ENCODE measurements around the gene GARNL3.
A peak's percentile ranks its signal among the peaks of the same experiment; 100 is the strongest.

The GARNL3 gene

GRCh38 chr9:127263664-127264063, 910 bp upstream of the GARNL3 start:
- FAIRE-seq, result no peak
- TF ChIP-seq POLR2A (IDR thresholded peaks at IDR 0.05; ENCODE audit: low read depth, low read length) (no peak), POLR2AphosphoS5 (IDR thresholded peaks at IDR 0.05; ENCODE audit: low read depth, low read length) (no peak), PAX5 (IDR thresholded peaks at IDR 0.05; ENCODE audit: insufficient read depth, low read length, severe bottlenecking) (no peak), POU2F2 (IDR thresholded peaks at IDR 0.05; ENCODE audit: low read depth, low read length) (no peak), TAF1 (IDR thresholded peaks at IDR 0.05; ENCODE audit: low read depth, low read length) (no peak), SPI1 (IDR thresholded peaks at IDR 0.05; ENCODE audit: low read depth, low read length) (no peak)
- DNase-seq (ENCODE audit: insufficient read length, low spot score), result no peak

GRCh38 chr9:127267793-127268525, 3.4 kb downstream of the GARNL3 start:
- FAIRE-seq, result peak; percentile 75
- TF ChIP-seq SPI1 (IDR thresholded peaks at IDR 0.05; ENCODE audit: low read depth, low read length) (peak; percentile 44), POU2F2 (IDR thresholded peaks at IDR 0.05; ENCODE audit: low read depth, low read length) (no peak)
- no peak for DNase-seq (ENCODE audit: insufficient read length, low spot score)

DNA sequence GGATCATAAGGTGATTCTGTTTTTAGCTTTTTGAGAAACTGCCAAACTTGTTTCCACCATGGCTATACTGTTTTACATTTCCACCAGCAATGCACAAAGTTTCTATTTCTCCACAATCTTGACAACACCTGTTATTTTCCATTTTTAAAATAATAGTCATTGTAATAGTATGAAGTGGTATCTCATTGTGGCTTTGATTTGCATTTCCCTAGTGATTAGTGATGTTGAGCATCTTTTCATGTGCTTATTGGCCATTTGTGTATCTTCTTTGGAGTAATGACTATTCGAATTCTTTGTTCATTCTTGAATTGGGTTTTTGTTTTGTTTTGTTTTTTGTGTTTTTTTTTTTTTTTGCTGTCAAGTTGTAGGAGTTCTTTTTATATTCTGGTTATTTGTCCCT, 4.9 kb downstream of the GARNL3 start:
- TF ChIP-seq SPI1 (IDR thresholded peaks at IDR 0.05; ENCODE audit: low read depth, low read length) (0 out of 2 replicates have a peak, but pooled peaks have one; percentile 23), POLR2A (IDR thresholded peaks at IDR 0.05; ENCODE audit: low read depth, low read length) (no peak)
- no peak for FAIRE-seq
- no peak for DNase-seq (ENCODE audit: insufficient read length, low spot score)

GRCh38 chr9:127273326-127273725, 8.8 kb downstream of the GARNL3 start:
- FAIRE-seq (no peak), DNase-seq (ENCODE audit: insufficient read length, low spot score) (no peak)
- no peak for TF ChIP-seq TAF1 (IDR thresholded peaks at IDR 0.05; ENCODE audit: low read depth, low read length)
- TF ChIP-seq POLR2AphosphoS5 (IDR thresholded peaks at IDR 0.05; ENCODE audit: low read depth, low read length), result no peak
- no peak for TF ChIP-seq SPI1 (IDR thresholded peaks at IDR 0.05; ENCODE audit: low read depth, low read length)
- TF ChIP-seq PAX5 (IDR thresholded peaks at IDR 0.05; ENCODE audit: insufficient read depth, low read length, severe bottlenecking), result no peak
- TF ChIP-seq POU2F2 (IDR thresholded peaks at IDR 0.05; ENCODE audit: low read depth, low read length), result no peak
- no peak for TF ChIP-seq POLR2A (IDR thresholded peaks at IDR 0.05; ENCODE audit: low read depth, low read length)

DNA sequence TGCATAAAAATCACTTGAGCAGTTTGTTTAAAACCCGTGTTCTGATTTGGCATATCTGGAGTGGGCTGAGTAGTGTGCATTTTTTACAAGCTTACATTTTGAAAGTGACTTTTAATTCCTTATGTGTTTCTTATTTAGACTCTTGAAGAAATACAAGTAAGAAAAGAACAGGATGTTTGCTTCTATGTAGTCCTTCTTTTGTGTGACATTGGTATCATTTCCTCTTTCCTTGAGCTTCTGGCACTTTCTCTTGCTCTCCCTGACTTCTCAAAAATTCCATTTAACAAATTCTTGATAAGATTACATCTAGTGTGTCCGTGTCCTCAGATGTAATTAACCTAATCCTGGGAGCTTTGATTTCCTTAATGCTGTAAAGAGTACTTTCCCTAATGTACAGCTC, 12.5 kb downstream of the GARNL3 start:
- FAIRE-seq (peak; percentile 40), DNase-seq (ENCODE audit: insufficient read length, low spot score) (no peak)
- TF ChIP-seq PAX5 (IDR thresholded peaks at IDR 0.05; ENCODE audit: insufficient read depth, low read length, severe bottlenecking), result no peak
- no peak for TF ChIP-seq TAF1 (IDR thresholded peaks at IDR 0.05; ENCODE audit: low read depth, low read length)
- TF ChIP-seq SPI1 (IDR thresholded peaks at IDR 0.05; ENCODE audit: low read depth, low read length), result peak; percentile 95
- TF ChIP-seq POLR2A (IDR thresholded peaks at IDR 0.05; ENCODE audit: low read depth, low read length), result no peak
- TF ChIP-seq POLR2AphosphoS5 (IDR thresholded peaks at IDR 0.05; ENCODE audit: low read depth, low read length), result no peak
- TF ChIP-seq POU2F2 (IDR thresholded peaks at IDR 0.05; ENCODE audit: low read depth, low read length), result no peak

- FAIRE-seq (no peak), DNase-seq (ENCODE audit: insufficient read length, low spot score) (no peak)
- TF ChIP-seq POLR2A (IDR thresholded peaks at IDR 0.05; ENCODE audit: low read depth, low read length) (no peak), TAF1 (IDR thresholded peaks at IDR 0.05; ENCODE audit: low read depth, low read length) (no peak), PAX5 (IDR thresholded peaks at IDR 0.05; ENCODE audit: insufficient read depth, low read length, severe bottlenecking) (no peak), POU2F2 (IDR thresholded peaks at IDR 0.05; ENCODE audit: low read depth, low read length) (no peak), POLR2AphosphoS5 (IDR thresholded peaks at IDR 0.05; ENCODE audit: low read depth, low read length) (no peak), SPI1 (IDR thresholded peaks at IDR 0.05; ENCODE audit: low read depth, low read length) (no peak)
Observed at GRCh38 chr9:127277770-127278169, 13.2 kb downstream of the GARNL3 start.

- peak; percentile 52 for FAIRE-seq
- DNase-seq (ENCODE audit: insufficient read length, low spot score), result no peak
- TF ChIP-seq POLR2AphosphoS5 (IDR thresholded peaks at IDR 0.05; ENCODE audit: low read depth, low read length) (no peak), SPI1 (IDR thresholded peaks at IDR 0.05; ENCODE audit: low read depth, low read length) (no peak), TAF1 (IDR thresholded peaks at IDR 0.05; ENCODE audit: low read depth, low read length) (no peak), PAX5 (IDR thresholded peaks at IDR 0.05; ENCODE audit: insufficient read depth, low read length, severe bottlenecking) (no peak), POU2F2 (IDR thresholded peaks at IDR 0.05; ENCODE audit: low read depth, low read length) (no peak), POLR2A (IDR thresholded peaks at IDR 0.05; ENCODE audit: low read depth, low read length) (no peak)
Observed at GRCh38 chr9:127278372-127278771, 13.8 kb downstream of the GARNL3 start.

GRCh38 chr9:127279717-127280285, 15.2 kb downstream of the GARNL3 start:
- FAIRE-seq (peak; percentile 5), DNase-seq (ENCODE audit: insufficient read length, low spot score) (no peak)
- no peak for TF ChIP-seq POU2F2 (IDR thresholded peaks at IDR 0.05; ENCODE audit: low read depth, low read length)
- TF ChIP-seq TAF1 (IDR thresholded peaks at IDR 0.05; ENCODE audit: low read depth, low read length), result no peak
- no peak for TF ChIP-seq POLR2A (IDR thresholded peaks at IDR 0.05; ENCODE audit: low read depth, low read length)
- TF ChIP-seq POLR2AphosphoS5 (IDR thresholded peaks at IDR 0.05; ENCODE audit: low read depth, low read length), result no peak
- no peak for TF ChIP-seq PAX5 (IDR thresholded peaks at IDR 0.05; ENCODE audit: insufficient read depth, low read length, severe bottlenecking)
- TF ChIP-seq SPI1 (IDR thresholded peaks at IDR 0.05; ENCODE audit: low read depth, low read length), result no peak

DNA sequence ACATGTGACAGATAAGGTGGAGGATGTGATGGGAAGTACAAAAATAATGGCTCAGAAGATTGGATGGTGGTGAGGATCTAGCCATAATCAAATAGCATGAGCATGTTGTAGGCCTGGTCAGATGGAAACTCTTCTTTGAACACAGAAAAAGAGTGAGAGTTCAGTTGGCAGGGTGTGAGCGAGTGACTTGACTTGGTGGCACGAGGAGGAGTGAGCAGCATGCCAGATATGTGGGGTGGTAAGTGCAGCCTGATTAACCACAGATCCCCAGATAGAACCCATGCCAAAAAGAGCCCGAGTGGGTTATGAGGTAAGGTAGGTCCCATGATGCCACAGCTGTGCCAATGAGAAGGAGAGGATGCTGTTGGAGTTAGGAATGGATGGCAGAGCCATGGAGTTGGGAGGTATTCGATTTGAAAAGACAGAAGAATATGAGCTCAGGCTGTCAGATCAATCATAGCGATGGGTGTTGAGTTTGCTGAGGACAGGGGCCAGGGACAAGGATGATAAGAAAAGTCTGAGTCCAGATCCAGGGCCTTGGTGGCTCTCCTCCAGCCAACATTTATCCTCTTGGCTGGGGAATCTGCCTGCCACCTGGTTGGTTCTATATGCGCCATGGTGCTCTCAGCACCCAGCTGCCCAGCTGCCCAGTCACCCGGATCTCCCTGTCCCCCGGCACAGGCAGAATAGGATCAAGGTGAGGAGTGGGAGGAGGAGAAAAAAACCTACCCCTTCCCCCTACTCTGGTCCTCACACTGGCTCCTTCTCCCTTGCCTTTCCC, 16.5 kb downstream of the GARNL3 start:
- DNase-seq (ENCODE audit: insufficient read length, low spot score) (no peak), FAIRE-seq (peak; percentile 50)
- TF ChIP-seq POLR2AphosphoS5 (IDR thresholded peaks at IDR 0.05; ENCODE audit: low read depth, low read length) (no peak), POLR2A (IDR thresholded peaks at IDR 0.05; ENCODE audit: low read depth, low read length) (no peak), PAX5 (IDR thresholded peaks at IDR 0.05; ENCODE audit: insufficient read depth, low read length, severe bottlenecking) (no peak), TAF1 (IDR thresholded peaks at IDR 0.05; ENCODE audit: low read depth, low read length) (no peak), POU2F2 (IDR thresholded peaks at IDR 0.05; ENCODE audit: low read depth, low read length) (no peak), SPI1 (IDR thresholded peaks at IDR 0.05; ENCODE audit: low read depth, low read length) (no peak)

Measured in GM12891 (cell line).